HEK293 (cell line): ENCODE results near the gene ZNF555.

Source experiments
- CTCF ChIA-PET: fragments of 350-600 bp; formaldehyde crosslinking; extraction: SDS; loops from one replicate; lab custom pipeline; 2021; ENCODE audit warnings: antibody characterized with exemption; lab: Yijun Ruan, JAX
- POLR2A ChIA-PET: fragments of 300-600 bp; formaldehyde crosslinking; extraction: SDS; loops from one replicate; lab custom pipeline; 2020; ENCODE audit warnings: antibody characterized with exemption, inconsistent platforms; lab: Yijun Ruan, JAX
- H3K27ac ChIP-seq: fragments of 200-500 bp; sonication (Bioruptor generic); 2 replicates; pipeline ENCODE4 v1.5.1; 2014; ENCODE audit warnings: low read depth, low read length, control low read depth, inconsistent platforms; ENCODE audit errors: extremely low read depth
- H3K36me3 ChIP-seq, 2 experiments: fragments of 200-500 bp in 1 of 2; sonication (Bioruptor generic) in 1 of 2; 1 replicate in 1 of 2; 2 replicates in 1 of 2; pipeline ENCODE4 v1.5.1; 2014 to 2017; ENCODE audit warnings: inconsistent platforms in 2 of 2, low read length in 2 of 2; ENCODE audit not compliant: control insufficient read depth in 2 of 2, insufficient read depth in 1 of 2
- H3K4me1 ChIP-seq: fragments of 200-500 bp; sonication (Bioruptor generic); 2 replicates; pipeline ENCODE4 v1.5.1; 2014; ENCODE audit warnings: mild to moderate bottlenecking, low read length, inconsistent platforms; ENCODE audit not compliant: control insufficient read depth, insufficient read depth
- H3K4me3 ChIP-seq: 2 replicates; pipeline ENCODE4 v1.5.1; 2011; ENCODE audit warnings: low read depth, mild to moderate bottlenecking, control low read depth, low read length, moderate library complexity
- H3K9me3 ChIP-seq: fragments of 200-500 bp; sonication (Bioruptor generic); 2 replicates; pipeline ENCODE4 v1.5.1; 2014; ENCODE audit warnings: low read depth, low read length, inconsistent platforms; ENCODE audit not compliant: control insufficient read depth, insufficient read depth
- EGR2 ChIP-seq: fragments of 450-650 bp; formaldehyde crosslinking; IDR thresholded peaks from 2 replicates; pipeline ENCODE4 v1.5.1; 2016; ENCODE audit warnings: low read depth, missing biosample characterization, missing genetic modification characterization
- FEZF1 ChIP-seq: fragments of 450-650 bp; formaldehyde crosslinking; IDR thresholded peaks from 2 replicates; pipeline ENCODE4 v1.5.1; 2016; ENCODE audit warnings: missing biosample characterization, missing genetic modification characterization
- GLIS1 ChIP-seq: fragments of 450-650 bp; formaldehyde crosslinking; IDR thresholded peaks from 2 replicates; pipeline ENCODE4 v1.5.1; 2016; ENCODE audit warnings: missing biosample characterization, missing genetic modification characterization
- GLIS2 ChIP-seq: fragments of 450-650 bp; formaldehyde crosslinking; IDR thresholded peaks from 2 replicates; pipeline ENCODE4 v1.5.1; 2016; ENCODE audit warnings: missing biosample characterization, missing genetic modification characterization
- SETDB1 ChIP-seq: IDR thresholded peaks from one replicate; pipeline ENCODE4 v1.6.1; 2017; ENCODE audit warnings: mild to moderate bottlenecking, low read length, moderate library complexity, mixed read lengths; ENCODE audit not compliant: insufficient read length
- YY2 ChIP-seq: fragments of 450-650 bp; formaldehyde crosslinking; IDR thresholded peaks from 2 replicates; pipeline ENCODE4 v1.5.1; 2016; ENCODE audit warnings: missing biosample characterization, missing genetic modification characterization
- ZBTB48 ChIP-seq: fragments of 450-650 bp; formaldehyde crosslinking; IDR thresholded peaks from 2 replicates; pipeline ENCODE4 v1.5.1; 2016; ENCODE audit warnings: missing biosample characterization, missing genetic modification characterization
- ZFHX2 ChIP-seq: fragments of 450-650 bp; formaldehyde crosslinking; conservative IDR thresholded peaks from 2 replicates; pipeline ENCODE4 v1.5.1; 2016; ENCODE audit warnings: missing biosample characterization, missing genetic modification characterization
- ZFP41 ChIP-seq: fragments of 450-650 bp; formaldehyde crosslinking; IDR thresholded peaks from 2 replicates; pipeline ENCODE4 v1.5.1; 2016; ENCODE audit warnings: missing biosample characterization, missing genetic modification characterization, borderline replicate concordance
- ZNF23 ChIP-seq: fragments of 450-650 bp; formaldehyde crosslinking; IDR thresholded peaks from 2 replicates; pipeline ENCODE4 v1.5.1; 2016; ENCODE audit warnings: missing biosample characterization, missing genetic modification characterization, borderline replicate concordance
- ZNF266 ChIP-seq: fragments of 450-650 bp; formaldehyde crosslinking; IDR thresholded peaks from 2 replicates; pipeline ENCODE4 v1.5.1; 2016; ENCODE audit warnings: missing biosample characterization, missing genetic modification characterization, low read depth
- ZNF335 ChIP-seq: fragments of 450-650 bp; formaldehyde crosslinking; conservative IDR thresholded peaks from 2 replicates; pipeline ENCODE4 v1.5.1; 2016; ENCODE audit warnings: missing biosample characterization, missing genetic modification characterization
- ZNF350 ChIP-seq: fragments of 450-650 bp; formaldehyde crosslinking; IDR thresholded peaks from 2 replicates; pipeline ENCODE4 v1.5.0; 2017; ENCODE audit warnings: missing biosample characterization, mild to moderate bottlenecking, missing genetic modification characterization
- ZNF501 ChIP-seq: fragments of 450-650 bp; formaldehyde crosslinking; IDR thresholded peaks from 2 replicates; pipeline ENCODE4 v1.5.1; 2016; ENCODE audit warnings: missing biosample characterization, missing genetic modification characterization
- ZNF560 ChIP-seq: fragments of 450-650 bp; formaldehyde crosslinking; IDR thresholded peaks from 2 replicates; pipeline ENCODE4 v1.5.1; 2017; ENCODE audit warnings: missing biosample characterization, missing genetic modification characterization, borderline replicate concordance
- ZNF596 ChIP-seq: fragments of 450-650 bp; IDR thresholded peaks from 2 replicates; pipeline ENCODE4 v1.5.0; 2018; ENCODE audit warnings: missing biosample characterization, mild to moderate bottlenecking, missing genetic modification characterization, moderate library complexity
- ZNF624 ChIP-seq: fragments of 450-650 bp; formaldehyde crosslinking; IDR thresholded peaks from 2 replicates; pipeline ENCODE4 v1.5.1; 2017; ENCODE audit warnings: missing biosample characterization, missing genetic modification characterization
- ZNF664 ChIP-seq: fragments of 450-650 bp; formaldehyde crosslinking; IDR thresholded peaks from 2 replicates; pipeline ENCODE4 v1.5.1; 2016; ENCODE audit warnings: missing biosample characterization, missing genetic modification characterization
- ZNF76 ChIP-seq: fragments of 450-650 bp; formaldehyde crosslinking; IDR thresholded peaks from 2 replicates; pipeline ENCODE4; 2016; ENCODE audit warnings: low read depth, missing biosample characterization, missing genetic modification characterization, borderline replicate concordance
- ZNF843 ChIP-seq: fragments of 450-650 bp; formaldehyde crosslinking; IDR thresholded peaks from 2 replicates; pipeline ENCODE4 v1.5.1; 2016; ENCODE audit warnings: missing biosample characterization, missing genetic modification characterization
- TF ChIP-seq, protein P1 (sequence below): fragments of 450-650 bp; formaldehyde crosslinking; IDR thresholded peaks from 2 replicates; pipeline ENCODE4 v1.5.1; 2016; ENCODE audit warnings: missing biosample characterization, missing genetic modification characterization
- TF ChIP-seq, protein P2 (sequence below): fragments of 450-650 bp; formaldehyde crosslinking; IDR thresholded peaks from 2 replicates; pipeline ENCODE4 v1.5.1; 2016; ENCODE audit warnings: missing biosample characterization, missing genetic modification characterization, borderline replicate concordance
- TF ChIP-seq, protein P3 (sequence below): fragments of 450-650 bp; formaldehyde crosslinking; optimal IDR thresholded peaks from 2 replicates; pipeline ENCODE3; 2016; ENCODE audit warnings: missing biosample characterization, mild to moderate bottlenecking, missing genetic modification characterization
- TF ChIP-seq, protein P4 (sequence below): fragments of 450-650 bp; formaldehyde crosslinking; IDR thresholded peaks from 2 replicates; pipeline ENCODE4 v1.5.1; 2016; ENCODE audit warnings: missing biosample characterization, missing genetic modification characterization
- TF ChIP-seq, protein P5 (sequence below): fragments of 450-650 bp; formaldehyde crosslinking; IDR thresholded peaks from 2 replicates; pipeline ENCODE4 v1.5.1; 2016; ENCODE audit warnings: missing biosample characterization, missing genetic modification characterization

The ZNF555 gene

DNA sequence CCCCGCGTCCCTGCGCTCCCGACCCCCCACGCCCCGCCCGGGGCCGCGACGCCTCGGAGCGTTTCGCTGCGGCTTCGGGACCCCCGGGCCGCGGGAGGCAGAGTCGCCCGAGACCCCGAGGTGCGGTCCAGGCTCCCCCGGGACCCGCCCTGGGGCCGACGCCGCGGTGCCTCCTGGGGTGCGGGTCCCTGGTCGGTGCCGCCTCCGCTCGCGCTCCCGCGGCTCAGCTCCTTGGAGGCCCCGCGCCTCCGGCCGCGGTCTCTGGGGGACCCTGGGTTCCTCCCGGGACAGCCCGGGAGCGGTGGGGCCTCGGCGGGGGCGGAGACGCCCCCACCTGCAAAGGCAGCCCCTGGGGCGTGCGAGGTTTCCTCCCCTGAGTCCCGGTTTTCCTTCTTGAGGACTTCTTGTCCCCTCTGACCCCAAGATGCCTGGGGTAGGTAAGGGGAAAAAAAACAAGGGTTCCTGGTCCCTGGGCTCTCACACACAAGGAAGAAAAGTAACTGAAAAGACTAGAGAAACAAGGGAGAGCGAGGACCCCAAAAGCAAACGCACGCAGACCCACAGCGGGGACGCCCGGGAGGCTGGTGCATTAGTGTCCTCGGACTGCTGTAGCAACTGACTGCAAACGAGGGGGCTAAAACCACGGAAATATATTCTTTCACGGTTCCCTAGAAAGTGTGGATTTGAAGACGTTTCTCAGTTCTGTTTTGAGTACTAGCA, 740 bp downstream of the ZNF555 start:
- CTCF ChIA-PET, result interaction anchor here (0.7 to 1.0 kb wide), 2 partner anchors 42 to 108 kb away, joined by 3 read pairs; no protein-coding TSS in a partner anchor
- Histone ChIP-seq H3K36me3 (peaks cover 0 to 22% of the 10 kb centered on the region in 2 experiments; a peak in 2 of 3 replicates), H3K4me3 (peak overlapping the region; percentile 93), H3K4me1 (no peaks in the 10 kb centered on the region)
- TF ChIP-seq, protein P1, sequence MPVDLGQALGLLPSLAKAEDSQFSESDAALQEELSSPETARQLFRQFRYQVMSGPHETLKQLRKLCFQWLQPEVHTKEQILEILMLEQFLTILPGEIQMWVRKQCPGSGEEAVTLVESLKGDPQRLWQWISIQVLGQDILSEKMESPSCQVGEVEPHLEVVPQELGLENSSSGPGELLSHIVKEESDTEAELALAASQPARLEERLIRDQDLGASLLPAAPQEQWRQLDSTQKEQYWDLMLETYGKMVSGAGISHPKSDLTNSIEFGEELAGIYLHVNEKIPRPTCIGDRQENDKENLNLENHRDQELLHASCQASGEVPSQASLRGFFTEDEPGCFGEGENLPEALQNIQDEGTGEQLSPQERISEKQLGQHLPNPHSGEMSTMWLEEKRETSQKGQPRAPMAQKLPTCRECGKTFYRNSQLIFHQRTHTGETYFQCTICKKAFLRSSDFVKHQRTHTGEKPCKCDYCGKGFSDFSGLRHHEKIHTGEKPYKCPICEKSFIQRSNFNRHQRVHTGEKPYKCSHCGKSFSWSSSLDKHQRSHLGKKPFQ, result no peak
- TF ChIP-seq ZNF76 (tag by site-specific recombination) (0 out of 2 replicates have a peak, but pooled peaks have one; percentile 13), ZNF560 (tag by site-specific recombination) (peak; percentile 14; the same call in 1 of the 2 replicates), GLIS1 (tag by site-specific recombination) (peak; percentile 78), ZNF335 (tag by site-specific recombination) (peak; percentile 55), YY2 (no peak), ZBTB48 (tag by site-specific recombination) (0 out of 2 replicates have a peak, but pooled peaks have one; percentile 55), ZFHX2 (tag by site-specific recombination) (peak; percentile 20; the same call in 1 of the 2 replicates), ZNF596 (tag by site-specific recombination) (0 out of 2 replicates have a peak, but pooled peaks have one; percentile 2), ZNF843 (tag by site-specific recombination) (no peak), EGR2 (tag by site-specific recombination) (peak; percentile 20; the same call in 1 of the 2 replicates), GLIS2 (tag by site-specific recombination) (peak; percentile 22; the same call in 1 of the 2 replicates), ZNF23 (tag by site-specific recombination) (no peak)
- TF ChIP-seq, protein P2, sequence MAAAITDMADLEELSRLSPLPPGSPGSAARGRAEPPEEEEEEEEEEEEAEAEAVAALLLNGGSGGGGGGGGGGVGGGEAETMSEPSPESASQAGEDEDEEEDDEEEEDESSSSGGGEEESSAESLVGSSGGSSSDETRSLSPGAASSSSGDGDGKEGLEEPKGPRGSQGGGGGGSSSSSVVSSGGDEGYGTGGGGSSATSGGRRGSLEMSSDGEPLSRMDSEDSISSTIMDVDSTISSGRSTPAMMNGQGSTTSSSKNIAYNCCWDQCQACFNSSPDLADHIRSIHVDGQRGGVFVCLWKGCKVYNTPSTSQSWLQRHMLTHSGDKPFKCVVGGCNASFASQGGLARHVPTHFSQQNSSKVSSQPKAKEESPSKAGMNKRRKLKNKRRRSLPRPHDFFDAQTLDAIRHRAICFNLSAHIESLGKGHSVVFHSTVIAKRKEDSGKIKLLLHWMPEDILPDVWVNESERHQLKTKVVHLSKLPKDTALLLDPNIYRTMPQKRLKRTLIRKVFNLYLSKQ, result no peak
- TF ChIP-seq, protein P3, sequence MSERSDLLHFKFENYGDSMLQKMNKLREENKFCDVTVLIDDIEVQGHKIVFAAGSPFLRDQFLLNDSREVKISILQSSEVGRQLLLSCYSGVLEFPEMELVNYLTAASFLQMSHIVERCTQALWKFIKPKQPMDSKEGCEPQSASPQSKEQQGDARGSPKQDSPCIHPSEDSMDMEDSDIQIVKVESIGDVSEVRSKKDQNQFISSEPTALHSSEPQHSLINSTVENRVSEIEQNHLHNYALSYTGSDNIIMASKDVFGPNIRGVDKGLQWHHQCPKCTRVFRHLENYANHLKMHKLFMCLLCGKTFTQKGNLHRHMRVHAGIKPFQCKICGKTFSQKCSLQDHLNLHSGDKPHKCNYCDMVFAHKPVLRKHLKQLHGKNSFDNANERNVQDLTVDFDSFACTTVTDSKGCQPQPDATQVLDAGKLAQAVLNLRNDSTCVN (tag by site-specific recombination), result peak; percentile 23
- TF ChIP-seq, all 188 proteins: peak for 10
- H3K9me3 ChIP-seq, result no peaks in the 10 kb centered on the region
- POLR2A ChIA-PET, result interaction anchor here (1.0 to 1.6 kb wide), 6 partner anchors 9 to 108 kb away, joined by 3 to 7 read pairs (median 6); partner anchors contain the start of genes THOP1 and ZNF554
- peak overlapping the region; percentile 67; the same call in 1 of the 2 replicates for H3K27ac ChIP-seq

DNA sequence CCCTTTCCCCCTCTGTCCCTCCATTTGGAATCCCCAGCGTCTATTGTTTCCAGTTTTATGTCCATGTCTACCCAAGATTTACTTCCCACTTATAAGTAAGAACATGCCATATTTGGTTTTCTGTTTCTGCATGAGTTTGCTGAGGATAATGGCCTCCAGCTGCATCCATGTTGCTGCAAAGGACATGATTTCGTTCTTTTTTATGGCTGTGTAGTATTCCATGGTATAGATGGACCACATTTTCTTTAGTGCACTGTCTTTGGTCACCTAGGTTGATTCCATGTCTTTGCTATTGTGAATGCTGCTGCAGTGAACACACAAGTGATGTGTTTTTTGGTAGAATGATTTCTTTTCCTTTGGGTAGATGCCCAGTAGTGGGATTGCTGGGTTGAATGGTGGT, 3.8 kb downstream of the ZNF555 start:
- no peak overlapping the region for H3K4me3 ChIP-seq
- no peaks in the 10 kb centered on the region for H3K4me1 ChIP-seq
- no peak overlapping the region for H3K27ac ChIP-seq
- H3K36me3 ChIP-seq, result peaks cover 0 to 27% of the 10 kb centered on the region in 2 experiments; a peak in 2 of 3 replicates
- CTCF ChIA-PET, result no interaction called here
- POLR2A ChIA-PET, result no interaction called here
- H3K9me3 ChIP-seq, result no peaks in the 10 kb centered on the region
- TF ChIP-seq SETDB1, result no peak
- no peak for TF ChIP-seq ZNF350 (tag by site-specific recombination)
- TF ChIP-seq, protein P4, sequence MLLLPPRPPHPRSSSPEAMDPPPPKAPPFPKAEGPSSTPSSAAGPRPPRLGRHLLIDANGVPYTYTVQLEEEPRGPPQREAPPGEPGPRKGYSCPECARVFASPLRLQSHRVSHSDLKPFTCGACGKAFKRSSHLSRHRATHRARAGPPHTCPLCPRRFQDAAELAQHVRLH (tag by site-specific recombination), result 0 out of 2 replicates have a peak, but pooled peaks have one; percentile 50
- no peak for TF ChIP-seq ZNF664 (tag by site-specific recombination)
- TF ChIP-seq ZNF266 (tag by site-specific recombination), result no peak
- TF ChIP-seq, protein P5, sequence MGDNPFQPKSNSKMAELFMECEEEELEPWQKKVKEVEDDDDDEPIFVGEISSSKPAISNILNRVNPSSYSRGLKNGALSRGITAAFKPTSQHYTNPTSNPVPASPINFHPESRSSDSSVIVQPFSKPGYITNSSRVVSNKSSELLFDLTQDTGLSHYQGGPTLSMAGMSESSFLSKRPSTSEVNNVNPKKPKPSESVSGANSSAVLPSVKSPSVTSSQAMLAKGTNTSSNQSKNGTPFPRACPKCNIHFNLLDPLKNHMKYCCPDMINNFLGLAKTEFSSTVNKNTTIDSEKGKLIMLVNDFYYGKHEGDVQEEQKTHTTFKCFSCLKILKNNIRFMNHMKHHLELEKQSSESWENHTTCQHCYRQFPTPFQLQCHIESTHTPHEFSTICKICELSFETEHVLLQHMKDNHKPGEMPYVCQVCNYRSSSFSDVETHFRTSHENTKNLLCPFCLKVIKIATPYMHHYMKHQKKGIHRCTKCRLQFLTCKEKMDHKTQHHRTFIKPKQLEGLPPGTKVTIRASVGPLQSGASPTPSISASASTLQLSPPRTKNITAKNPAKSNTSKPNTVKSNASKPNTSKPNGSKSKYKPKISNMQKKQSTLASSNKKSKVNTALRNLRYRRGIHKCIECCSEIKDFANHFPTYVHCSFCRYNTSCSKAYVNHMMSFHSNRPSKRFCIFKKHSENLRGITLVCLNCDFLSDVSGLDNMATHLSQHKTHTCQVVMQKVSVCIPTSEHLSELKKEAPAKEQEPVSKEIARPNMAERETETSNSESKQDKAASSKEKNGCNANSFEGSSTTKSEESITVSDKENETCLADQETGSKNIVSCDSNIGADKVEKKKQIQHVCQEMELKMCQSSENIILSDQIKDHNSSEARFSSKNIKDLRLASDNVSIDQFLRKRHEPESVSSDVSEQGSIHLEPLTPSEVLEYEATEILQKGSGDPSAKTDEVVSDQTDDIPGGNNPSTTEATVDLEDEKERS (tag by site-specific recombination), result peak; percentile 65; the same call in 1 of the 2 replicates
- TF ChIP-seq ZNF624 (tag by site-specific recombination), result no peak
- no peak for TF ChIP-seq FEZF1
- TF ChIP-seq ZFP41 (tag by site-specific recombination), result no peak
- TF ChIP-seq ZNF501 (tag by site-specific recombination), result no peak
- no peak for TF ChIP-seq ZNF560 (tag by site-specific recombination)
